Measurements from ENCODE around the gene DLGAP3. TPM values are rescaled to one million over a fixed set of nuclear protein-coding genes. Genes with fewer than 3 reads are reported as not detected.

DLGAP3 gene
- total and polyA plus RNA-seq, 2 of the 13 experiments (the other 11 are each of a cell fraction or from before 2014, with no cell fraction given) = 0.03 to 0.04 TPM

- no peak for TF ChIP-seq ZNF276 (CRISPR knock-in tag; IDR thresholded peaks at IDR 0.05; ENCODE audit: low read depth)
- peak; percentile 88 for TF ChIP-seq BCL6 (CRISPR knock-in tag; IDR thresholded peaks at IDR 0.05)
- TF ChIP-seq PATZ1 (CRISPR knock-in tag; IDR thresholded peaks at IDR 0.05) = peak; percentile 76; the same call in 1 of the 2 replicates
Observed at GRCh38 chr1:34844252-34844634, 85.2 kb downstream of the DLGAP3 start (continued).

GRCh38 chr1:34843392-34844251, 85.8 kb downstream of the DLGAP3 start:
- no peak for FAIRE-seq
- WGBS (ENCODE audit: low lambda C conversion rate) = 67% methylated on average over 12 of the region's 14 CpGs
- ChIA-PET CTCF (ENCODE audit: low intra/inter-chr PET ratio, low total read pairs) (no interaction called here), POLR2A (interaction anchor here (0.6 to 2.5 kb wide), 4 partner anchors 16 to 1656 kb away, joined by 3 to 13 read pairs (median 3); partner anchors contain the start of gene SMIM12)
- no peak for ATAC-seq
- Histone ChIP-seq H3K27me3 (ENCODE audit: control insufficient read depth in 1 of 2, insufficient read depth in 2 of 2, low read length in 2 of 2) (peaks cover 1 to 6% of the 10 kb centered on the region in 2 experiments; a peak in 1 of 5 replicates), H3K4me1 (ENCODE audit: insufficient read depth, low read length) (peaks cover 51% of the 10 kb centered on the region), H3K36me3 (replicated peaks in 1 of 2; ENCODE audit: control insufficient read depth in 1 of 2, insufficient read depth in 2 of 2, low read length in 2 of 2) (no peaks in the 10 kb centered on the region), H3K79me2 (ENCODE audit: insufficient read depth, low read length) (no peaks in the 10 kb centered on the region), H3K27ac (ENCODE audit: extremely low read length, insufficient read depth, low read length) (no peak overlapping the region), H3K9me3 (ENCODE audit: low read length) (no peaks in the 10 kb centered on the region), H3K4me2 (ENCODE audit: low read depth, low read length) (no peak overlapping the region), H2AFZ (ENCODE audit: low read length) (no peak overlapping the region), H4K20me1 (ENCODE audit: insufficient read depth, low read length) (no peaks in the 10 kb centered on the region; the same call in 1 of the 2 replicates), H3K4me3 (replicated peaks in 1 of 3; ENCODE audit: insufficient read depth in 1 of 3, low read depth in 2 of 3, low read length in 3 of 3) (no peak overlapping the region), H3K9ac (ENCODE audit: insufficient read depth, low read depth, low read length) (no peak overlapping the region)
- intact Hi-C loops (cut with micrococcal nuclease; ENCODE audit: unreplicated experiment) (no loop called here), in situ Hi-C loops (cut with HindIII; ENCODE audit: extremely low pct_ligation_motif_present, low pct_unique_long_range_greater_than_20kb) (no loop called here)
- no peak for DNase-seq (ENCODE audit: low spot score)
- BruUV-seq (replicated peaks) = no TSS peak
- TF ChIP-seq MXD1 (CRISPR knock-in tag; IDR thresholded peaks at IDR 0.05) = no peak
- TF ChIP-seq MAFF (IDR thresholded peaks at IDR 0.05; ENCODE audit: low read depth, low read length) = no peak
- TF ChIP-seq ATAD3A (CRISPR knock-in tag; IDR thresholded peaks at IDR 0.05) = no peak
- no peak for TF ChIP-seq ZSCAN5A (CRISPR knock-in tag; IDR thresholded peaks at IDR 0.05; ENCODE audit: borderline replicate concordance)
- TF ChIP-seq FIP1L1 (IDR thresholded peaks at IDR 0.05; ENCODE audit: borderline replicate concordance, insufficient read depth, low read depth, low read length) = no peak
- no peak for TF ChIP-seq BCL3 (CRISPR knock-in tag; IDR thresholded peaks at IDR 0.05)
- no peak for TF ChIP-seq SKIL (CRISPR knock-in tag; IDR thresholded peaks at IDR 0.05; ENCODE audit: borderline replicate concordance)
- TF ChIP-seq ZNF354B (CRISPR knock-in tag; IDR thresholded peaks at IDR 0.05) = no peak

Data from HepG2 (cell line).